H1 (cell line): ENCODE results near the gene MAGI2. TPM values are rescaled to one million over a fixed set of nuclear protein-coding genes. Genes with fewer than 3 reads are reported as not detected.

Source experiments
- CTCF ChIA-PET: fragments of 300-600 bp; sonication (Branson Sonifier 250); formaldehyde crosslinking; loops from one replicate; lab custom pipeline; 2021; ENCODE audit not compliant: partially characterized antibody; lab: Charles Lee
- POLR2A ChIA-PET: fragments of 300-600 bp; sonication (Branson Sonifier 250); formaldehyde crosslinking; loops from one replicate; lab custom pipeline; 2021; ENCODE audit warnings: inconsistent platforms; ENCODE audit not compliant: partially characterized antibody; lab: Charles Lee
- DNase-seq, 2 experiments: peaks; one replicate each; pipeline versions ENCODE4 v3.0.0 to v3.0.0-alpha.2; 2010 to 2022; ENCODE audit warnings: low spot score in 2 of 2, low read depth in 1 of 2, mixed read lengths in 1 of 2
- FAIRE-seq: peaks from 2 replicates; lab custom pipeline; 2011; peaks lifted over from hg19 to GRCh38; lab: Jason Lieb, UNC
- H2AFZ ChIP-seq: 2 replicates; pipeline ENCODE4 v1.8.1; 2012; ENCODE audit warnings: low read length, inconsistent platforms
- H2AK5ac ChIP-seq: 2 replicates; pipeline ENCODE4 v1.6.1; 2013; ENCODE audit warnings: low read depth, low read length
- H2BK120ac ChIP-seq: replicated peaks from 2 replicates; pipeline ENCODE3; 2013; ENCODE audit warnings: low read depth, low read length, inconsistent platforms
- H2BK12ac ChIP-seq: 2 replicates; pipeline ENCODE4 v1.6.1; 2013; ENCODE audit warnings: low read depth, low read length
- H2BK15ac ChIP-seq: 2 replicates; pipeline ENCODE4 v1.6.1; 2013; ENCODE audit warnings: low read length
- H2BK20ac ChIP-seq: 2 replicates; pipeline ENCODE4 v1.6.1; 2013; ENCODE audit warnings: low read length
- H2BK5ac ChIP-seq: 2 replicates; pipeline ENCODE4 v1.6.1; 2013; ENCODE audit warnings: low read depth, low read length
- H3K14ac ChIP-seq: 2 replicates; pipeline ENCODE4 v1.6.1; 2013; ENCODE audit warnings: inconsistent platforms; ENCODE audit not compliant: insufficient read length
- H3K18ac ChIP-seq: 2 replicates; pipeline ENCODE4 v1.6.1; 2013; ENCODE audit warnings: low read length; ENCODE audit errors: extremely low read depth
- H3K23ac ChIP-seq: 2 replicates; pipeline ENCODE4 v1.6.1; 2013; ENCODE audit warnings: inconsistent platforms; ENCODE audit not compliant: insufficient read length
- H3K23me2 ChIP-seq: 2 replicates; pipeline ENCODE4 v1.6.1; 2013; ENCODE audit warnings: low read depth, low read length
- H3K27ac ChIP-seq: 2 replicates; pipeline ENCODE4 v1.6.1; 2011; ENCODE audit warnings: low read depth, low read length, inconsistent platforms
- H3K27me3 ChIP-seq, 4 experiments: replicated peaks in 1 of 4; 1 replicate in 1 of 4; 2 replicates in 3 of 4; pipeline versions ENCODE4 v1.6.1 to v1.8.1; 2011 to 2013; ENCODE audit warnings: low read length in 3 of 4, mild to moderate bottlenecking in 3 of 4, inconsistent platforms in 2 of 4, mixed read lengths in 2 of 4, moderate library complexity in 1 of 4; ENCODE audit not compliant: control insufficient read depth in 3 of 4, insufficient read depth in 3 of 4; ENCODE audit errors: extremely low read depth in 1 of 4
- H3K36me3 ChIP-seq, 4 experiments: 2 replicates each; pipeline versions ENCODE4 v1.6.1 to v1.8.1; 2011 to 2013; ENCODE audit warnings: mild to moderate bottlenecking in 4 of 4, low read length in 3 of 4, moderate library complexity in 2 of 4, control low read depth in 1 of 4, inconsistent platforms in 1 of 4; ENCODE audit not compliant: insufficient read depth in 4 of 4, control insufficient read depth in 2 of 4
- H3K4ac ChIP-seq: replicated peaks from 2 replicates; pipeline ENCODE3; 2013; ENCODE audit warnings: low read length, low read depth, mixed read lengths, inconsistent platforms; ENCODE audit not compliant: insufficient read length
- H3K4me1 ChIP-seq, 4 experiments: replicated peaks in 1 of 4; 1 replicate in 1 of 4; 2 replicates in 3 of 4; pipeline versions ENCODE4 v1.6.1 to v1.8.1; 2011 to 2013; ENCODE audit warnings: low read length in 3 of 4, inconsistent platforms in 2 of 4, mixed read lengths in 1 of 4; ENCODE audit not compliant: insufficient read depth in 4 of 4, control insufficient read depth in 3 of 4
- H3K4me2 ChIP-seq, 2 experiments: 2 replicates each; pipeline versions ENCODE4 v1.6.1 to v1.8.1; 2011 to 2013; ENCODE audit warnings: low read depth in 2 of 2, low read length in 2 of 2, control low read depth in 1 of 2, inconsistent platforms in 1 of 2, mild to moderate bottlenecking in 1 of 2; ENCODE audit not compliant: insufficient read depth in 1 of 2
- H3K4me3 ChIP-seq, 4 experiments: fragments of 200-600, 300-600 bp in 1 of 4; sonication (generic), shearing (Covaris generic), sonication (Bioruptor Twin) in 1 of 4; 2 replicates each; pipeline versions ENCODE4 v1.5.1 to v1.8.1; 2011 to 2016; ENCODE audit warnings: low read length in 4 of 4, low read depth in 3 of 4, control low read depth in 2 of 4, inconsistent platforms in 2 of 4, mild to moderate bottlenecking in 2 of 4, mixed read lengths in 1 of 4, moderate library complexity in 1 of 4; ENCODE audit not compliant: insufficient read depth in 2 of 4; ENCODE audit errors: extremely low read depth in 1 of 4
- H3K56ac ChIP-seq: replicated peaks from 2 replicates; pipeline ENCODE3; 2013; ENCODE audit warnings: low read depth, mild to moderate bottlenecking, mixed read lengths, low read length, inconsistent platforms; ENCODE audit not compliant: insufficient read length
- H3K79me1 ChIP-seq: 2 replicates; pipeline ENCODE4 v1.6.1; 2013; ENCODE audit warnings: low read depth, low read length, control low read depth
- H3K79me2 ChIP-seq, 2 experiments: 2 replicates each; pipeline versions ENCODE4 v1.6.1 to v1.8.1; 2012 to 2013; ENCODE audit warnings: low read length in 2 of 2, mild to moderate bottlenecking in 2 of 2, inconsistent platforms in 1 of 2; ENCODE audit not compliant: insufficient read depth in 2 of 2, control insufficient read depth in 1 of 2
- H3K9ac ChIP-seq, 4 experiments: replicated peaks in 1 of 4; 1 replicate in 1 of 4; 2 replicates in 3 of 4; pipeline versions ENCODE4 v1.6.1 to v1.8.1; 2011 to 2013; ENCODE audit warnings: low read depth in 3 of 4, low read length in 3 of 4, control low read depth in 2 of 4, mild to moderate bottlenecking in 2 of 4, moderate library complexity in 2 of 4, inconsistent platforms in 1 of 4; ENCODE audit errors: extremely low read depth in 1 of 4
- H3K9me3 ChIP-seq, 2 experiments: 2 replicates each; pipeline versions ENCODE4 v1.6.1 to v1.8.1; 2012 to 2013; ENCODE audit warnings: mild to moderate bottlenecking in 2 of 2, moderate library complexity in 2 of 2, control low read depth in 1 of 2, inconsistent platforms in 1 of 2, low read depth in 1 of 2, low read length in 1 of 2, mixed read lengths in 1 of 2; ENCODE audit not compliant: insufficient read depth in 2 of 2
- H4K20me1 ChIP-seq, 2 experiments: replicated peaks in 1 of 2; 2 replicates each; pipeline versions ENCODE3 to v1.8.1; 2011 to 2013; ENCODE audit warnings: inconsistent platforms in 2 of 2, low read length in 2 of 2, mild to moderate bottlenecking in 1 of 2; ENCODE audit not compliant: insufficient read depth in 2 of 2, control insufficient read depth in 1 of 2
- H4K5ac ChIP-seq: 2 replicates; pipeline ENCODE4 v1.6.1; 2013; ENCODE audit warnings: low read length, low read depth, mixed read lengths, inconsistent platforms; ENCODE audit not compliant: insufficient read length
- H4K8ac ChIP-seq: 2 replicates; pipeline ENCODE4 v1.8.0; 2013; ENCODE audit warnings: mild to moderate bottlenecking, moderate library complexity, low read length, inconsistent platforms; ENCODE audit not compliant: insufficient read depth; ENCODE audit errors: extremely low read depth
- H4K91ac ChIP-seq: replicated peaks from 2 replicates; pipeline ENCODE3; 2013; ENCODE audit warnings: low read length, mixed read lengths, inconsistent platforms; ENCODE audit not compliant: insufficient read length
- NRF1 ChIP-seq: IDR thresholded peaks from 2 replicates; pipeline ENCODE4 v1.6.1; 2011; ENCODE audit warnings: mild to moderate bottlenecking, low read depth, low read length, improper control_type of control experiment
- SP4 ChIP-seq: IDR thresholded peaks from 2 replicates; pipeline ENCODE4 v1.6.1; 2012; ENCODE audit warnings: low read length, inconsistent platforms
- WGBS, 2 experiments: shearing (Covaris generic) in 1 of 2; methylation state at CpG; one replicate each; pipeline versions ENCODE4 v1.1.6 to v1.1.7; 2013 to 2015; ENCODE audit warnings: low lambda C conversion rate in 2 of 2, mixed read lengths in 2 of 2, inconsistent platforms in 1 of 2, low coverage in 1 of 2, missing lambda C conversion rate in 1 of 2; ENCODE audit not compliant: insufficient replicate concordance in 2 of 2, insufficient coverage in 1 of 2, insufficient read length in 1 of 2; ENCODE audit errors: extremely low coverage in 1 of 2, missing lambda C conversion rate in 1 of 2; 5-methylcytosine and 5-hydroxymethylcytosine counted together
- polyA plus RNA-seq, 7 experiments: library from polyadenylated mRNA; depleted of rRNA in 3 of 7; stranded (reverse) in 5 of 7; unstranded in 2 of 7; fragments of >200 nt in 5 of 7; fragments of 200-250 nt in 2 of 7; gene quantifications; 1 replicate in 5 of 7; 2 replicates in 1 of 7; 4 replicates in 1 of 7; pipeline versions ENCODE4 v1.2.1 to v1.2.3, GENCODE V29; 2011 to 2013; ENCODE audit warnings: missing spikeins in 2 of 7, mixed read lengths in 2 of 7
- total RNA-seq: library from RNA; stranded (reverse); fragmentation: NEBNext Ultra II Directional; extraction: Animal tissue kit (Norgen Biotek cat#: 25700); gene quantifications from 2 replicates; pipeline ENCODE4 v1.2.1, GENCODE V29; 2021
- TF ChIP-seq, protein P1 (sequence below), 3 experiments: IDR thresholded peaks; 1 replicate in 2 of 3; 2 replicates in 1 of 3; pipeline versions ENCODE4 v1.5.1 to v1.6.1; 2011; ENCODE audit warnings: low read length in 3 of 3, mild to moderate bottlenecking in 3 of 3, inconsistent platforms in 2 of 3, low read depth in 1 of 3, moderate library complexity in 1 of 3; ENCODE audit not compliant: insufficient read depth in 1 of 3; ENCODE audit errors: control extremely low read depth in 1 of 3

Gene MAGI2
- total and polyA plus RNA-seq, 2 of the 8 experiments (the other 6 are each of a cell fraction or from before 2014, with no cell fraction given) = 6.0 to 27.3 TPM

DNA sequence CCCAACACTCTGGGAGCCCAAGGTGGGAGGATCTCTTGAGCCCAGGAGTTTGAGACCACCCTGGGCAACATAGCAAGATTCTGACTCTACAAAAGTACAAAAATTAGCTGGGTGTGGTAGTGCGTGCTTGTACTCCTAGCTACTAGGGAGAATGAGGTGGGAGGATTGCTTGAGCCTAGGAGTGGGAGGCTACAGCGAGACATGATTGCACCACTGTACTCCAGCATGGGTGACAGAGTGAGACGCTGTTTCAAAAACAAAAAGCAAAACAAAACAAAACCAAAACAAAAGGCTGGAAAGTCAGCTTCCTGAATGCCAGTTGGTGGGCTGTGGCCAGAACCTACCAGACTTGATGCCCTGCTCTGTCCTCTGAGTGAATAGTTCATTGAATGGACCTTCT, 1412.0 kb downstream of the MAGI2 start:
- peaks cover 2% of the 10 kb centered on the region; the same call in 1 of the 2 replicates for H3K23me2 ChIP-seq
- no peak overlapping the region for H2AFZ ChIP-seq
- no peak overlapping the region for H3K9ac ChIP-seq
- no peaks in the 10 kb centered on the region for H3K36me3 ChIP-seq
- peaks cover 3 to 20% (median 13%) of the 10 kb centered on the region in 4 experiments; a peak in 5 of 7 replicates for H3K4me1 ChIP-seq
- H4K8ac ChIP-seq = no peak overlapping the region
- TF ChIP-seq NRF1 = no peak
- TF ChIP-seq, protein P1, sequence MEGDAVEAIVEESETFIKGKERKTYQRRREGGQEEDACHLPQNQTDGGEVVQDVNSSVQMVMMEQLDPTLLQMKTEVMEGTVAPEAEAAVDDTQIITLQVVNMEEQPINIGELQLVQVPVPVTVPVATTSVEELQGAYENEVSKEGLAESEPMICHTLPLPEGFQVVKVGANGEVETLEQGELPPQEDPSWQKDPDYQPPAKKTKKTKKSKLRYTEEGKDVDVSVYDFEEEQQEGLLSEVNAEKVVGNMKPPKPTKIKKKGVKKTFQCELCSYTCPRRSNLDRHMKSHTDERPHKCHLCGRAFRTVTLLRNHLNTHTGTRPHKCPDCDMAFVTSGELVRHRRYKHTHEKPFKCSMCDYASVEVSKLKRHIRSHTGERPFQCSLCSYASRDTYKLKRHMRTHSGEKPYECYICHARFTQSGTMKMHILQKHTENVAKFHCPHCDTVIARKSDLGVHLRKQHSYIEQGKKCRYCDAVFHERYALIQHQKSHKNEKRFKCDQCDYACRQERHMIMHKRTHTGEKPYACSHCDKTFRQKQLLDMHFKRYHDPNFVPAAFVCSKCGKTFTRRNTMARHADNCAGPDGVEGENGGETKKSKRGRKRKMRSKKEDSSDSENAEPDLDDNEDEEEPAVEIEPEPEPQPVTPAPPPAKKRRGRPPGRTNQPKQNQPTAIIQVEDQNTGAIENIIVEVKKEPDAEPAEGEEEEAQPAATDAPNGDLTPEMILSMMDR (IDR thresholded peaks at IDR 0.05; ENCODE audit: control extremely low read depth in 1 of 3, insufficient read depth in 1 of 3, low read depth in 1 of 3, low read length in 3 of 3) = no peak
- TF ChIP-seq SP4 = no peak
- TF ChIP-seq, all 59 proteins: peak for 0
- no peak overlapping the region for H3K56ac ChIP-seq
- no peaks in the 10 kb centered on the region for H4K20me1 ChIP-seq
- H3K14ac ChIP-seq = no peak overlapping the region
- DNase-seq (no peak), FAIRE-seq (no peak)
- POLR2A ChIA-PET = interaction anchor here (2.5 kb wide), 1 partner anchor 21 kb away, joined by 8 read pairs; no protein-coding TSS in a partner anchor
- no peaks in the 10 kb centered on the region for H3K79me2 ChIP-seq
- H3K79me1 ChIP-seq = no peaks in the 10 kb centered on the region
- H3K4me3 ChIP-seq = no peak overlapping the region
- no peak overlapping the region for H2BK15ac ChIP-seq
- H3K4me2 ChIP-seq = no peak overlapping the region
- no peaks in the 10 kb centered on the region for H3K27me3 ChIP-seq
- no peak overlapping the region for H3K4ac ChIP-seq
- WGBS, 2 experiments = 84% methylated on average over 3 of the region's 3 CpGs; no CpG with 5 or more reads in 1 of the 2 experiments
- no peak overlapping the region for H3K27ac ChIP-seq
- no peak overlapping the region for H4K5ac ChIP-seq
- no peak overlapping the region for H4K91ac ChIP-seq
- H2BK5ac ChIP-seq = no peak overlapping the region
- H2BK12ac ChIP-seq = no peak overlapping the region
- H2AK5ac ChIP-seq = no peak overlapping the region
- CTCF ChIA-PET = interaction anchor here (1.0 to 6.5 kb wide), 19 partner anchors 9 to 899 kb away, joined by 3 to 73 read pairs (median 12); no protein-coding TSS in a partner anchor
- H3K9me3 ChIP-seq = no peaks in the 10 kb centered on the region
- H2BK20ac ChIP-seq = no peak overlapping the region
- no peak overlapping the region for H3K18ac ChIP-seq
- no peak overlapping the region for H3K23ac ChIP-seq
- H2BK120ac ChIP-seq = no peak overlapping the region
